Measurements from ENCODE around the gene SHE.
A peak's percentile ranks its signal among the peaks of the same experiment; 100 is the strongest.
"Not testable (repeated sequence)": the region's sequence is repeated elsewhere in the genome, so short reads cannot be mapped to it uniquely, and the experiment has no call there.

Gene SHE

GRCh38 chr1:154502066-154502743 lies at the start of gene SHE, which contains the start of gene TDRD10:
TSS of gene SHE (minus strand) at chr1:154502412. CDS start at chr1:154502026, 386 bp downstream.
TSS of gene TDRD10 (plus strand) at chr1:154502219. CDS start at chr1:154506904, 4,685 bp downstream.
- DNase-seq, result no peak

- DNase-seq, result no peak
These were observed 49.3 kb upstream of the SHE start for GRCh38 chr1:154551474-154551873.

GRCh38 chr1:154550657-154551056 lies 48.4 kb upstream of the SHE start:
- no peak for DNase-seq

DNA sequence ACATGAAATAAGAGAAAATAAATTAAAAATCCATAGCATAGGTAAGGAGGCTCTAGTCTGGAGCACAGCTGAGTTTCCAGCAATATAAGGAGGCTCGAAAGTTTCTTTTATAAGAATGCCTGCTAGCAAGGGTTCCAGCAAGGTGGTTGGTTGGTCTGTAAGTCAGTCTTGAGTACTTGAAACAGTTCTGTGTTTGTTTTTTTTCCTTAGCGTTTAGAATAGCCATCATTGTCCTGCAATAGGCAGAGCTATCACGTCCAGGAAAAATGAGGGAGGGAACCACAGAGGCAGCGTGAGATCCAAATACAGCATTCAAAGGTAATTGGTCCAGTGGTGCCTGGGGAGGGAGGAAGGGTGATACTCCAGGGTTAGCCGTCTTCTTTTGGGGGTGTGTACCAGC lies 47.9 kb upstream of the SHE start:
- no peak for DNase-seq

DNA sequence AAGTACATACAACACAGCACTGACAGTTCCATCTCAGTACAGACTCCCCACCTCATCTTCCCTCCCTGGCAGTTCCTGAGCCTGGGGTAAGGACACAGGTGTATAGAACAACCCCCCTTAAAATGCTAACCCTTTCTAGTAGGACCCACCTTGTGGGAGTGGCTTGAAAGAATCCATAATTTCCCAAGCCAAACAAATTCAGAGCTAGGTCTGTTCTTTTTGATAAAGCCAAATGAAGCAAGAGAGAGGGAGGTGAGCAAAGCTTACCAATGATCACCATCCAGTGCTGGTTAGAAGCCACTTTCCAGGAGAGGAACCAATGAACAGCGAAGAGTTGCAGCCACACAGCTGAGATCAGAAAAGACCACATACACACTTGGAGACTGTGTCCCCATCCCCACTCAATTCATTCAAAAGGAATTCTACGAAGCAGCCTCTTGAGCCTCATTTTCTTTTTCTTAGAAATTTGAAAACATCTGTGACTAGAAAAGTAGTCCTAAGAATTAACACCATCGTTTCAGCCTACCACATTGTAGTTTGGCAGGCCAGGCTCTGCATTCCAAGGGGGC lies 47.1 kb upstream of the SHE start:
- no peak for DNase-seq

DNA sequence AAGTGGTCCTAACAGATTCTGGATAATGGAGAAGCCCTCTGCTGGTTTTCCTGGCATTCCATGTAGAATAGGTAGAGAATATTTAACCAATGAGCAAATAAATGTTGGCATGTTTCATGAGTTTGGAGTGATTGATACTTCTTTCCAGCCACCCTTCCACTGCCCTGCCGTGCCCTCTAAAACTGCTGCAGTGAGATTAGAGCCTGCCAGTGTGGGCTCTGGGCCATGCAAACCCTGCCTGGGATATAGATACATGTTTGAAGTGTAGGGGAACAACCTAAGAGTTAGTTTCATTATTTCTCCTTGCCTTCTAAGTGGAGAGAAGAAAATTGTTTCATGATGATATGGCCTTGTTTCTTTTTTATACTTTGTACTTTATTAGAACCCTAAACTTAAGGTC lies 45.8 kb upstream of the SHE start:
- no peak for DNase-seq

- no peak for DNase-seq
These were observed 45.0 kb upstream of the SHE start for GRCh38 chr1:154547105-154547732.

DNA sequence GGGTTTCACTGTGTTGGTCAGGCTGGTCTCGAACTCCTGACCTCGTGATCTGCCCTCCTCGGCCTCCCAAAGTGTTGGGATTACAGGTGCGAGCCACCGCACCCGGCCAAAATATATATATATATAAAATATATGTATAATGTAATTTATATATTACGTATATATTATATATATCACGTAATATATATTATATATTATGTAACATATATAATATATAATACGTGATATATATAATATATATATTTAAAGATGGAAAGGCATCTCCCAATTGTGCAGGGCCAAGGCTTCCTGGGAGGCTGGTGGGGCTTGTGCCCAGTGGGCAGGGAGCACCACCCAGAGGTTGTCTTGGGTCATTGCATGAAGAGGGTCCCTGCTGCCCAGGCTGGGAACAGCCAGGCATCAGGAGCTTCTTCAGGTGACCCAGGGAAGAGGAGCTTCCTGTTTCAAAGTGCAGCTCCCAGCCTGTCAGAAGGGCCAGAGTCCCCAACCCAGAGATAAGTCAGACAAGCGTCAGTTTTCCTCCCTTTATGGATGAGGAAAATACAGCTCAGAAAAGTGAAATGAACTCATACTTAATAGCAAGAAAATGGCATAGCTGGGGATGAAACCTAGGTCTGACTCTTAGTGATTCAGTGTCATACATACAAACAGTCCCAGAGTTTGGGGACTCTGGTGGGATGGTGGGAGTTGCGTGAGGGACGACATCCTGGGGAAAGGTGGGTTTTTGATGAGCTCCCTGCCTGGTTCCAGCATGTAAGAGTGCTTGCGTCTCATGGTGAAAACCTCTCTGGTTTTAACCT lies 44.3 kb upstream of the SHE start:
- DNase-seq, result peak in 3 of 4 experiments; percentile 3 to 8 (median 3)

GRCh38 chr1:154541231-154541630 lies 39.0 kb upstream of the SHE start:
- DNase-seq, result no peak

- no peak for DNase-seq
These were observed 37.6 kb upstream of the SHE start for GRCh38 chr1:154539486-154540483.

DNA sequence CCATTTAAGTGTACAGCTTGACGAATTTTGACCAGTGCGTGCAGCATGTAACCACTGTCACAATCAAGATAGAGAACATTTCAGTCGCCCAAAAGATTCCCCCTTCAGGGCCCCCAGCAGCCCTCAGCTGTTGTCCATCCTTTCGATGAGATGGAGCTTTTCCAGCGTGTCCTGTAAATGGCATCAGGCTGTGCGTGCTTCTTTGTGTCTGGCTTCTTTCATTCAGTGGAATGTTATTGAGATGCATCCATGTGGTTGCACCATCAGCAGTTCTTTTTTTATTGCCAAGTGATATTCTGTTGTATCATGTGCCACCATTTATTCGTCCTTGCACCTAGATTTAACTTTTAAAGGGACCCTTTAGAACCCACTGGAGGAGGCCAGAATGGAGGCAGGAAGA lies 34.4 kb upstream of the SHE start:
- no peak for DNase-seq

DNA sequence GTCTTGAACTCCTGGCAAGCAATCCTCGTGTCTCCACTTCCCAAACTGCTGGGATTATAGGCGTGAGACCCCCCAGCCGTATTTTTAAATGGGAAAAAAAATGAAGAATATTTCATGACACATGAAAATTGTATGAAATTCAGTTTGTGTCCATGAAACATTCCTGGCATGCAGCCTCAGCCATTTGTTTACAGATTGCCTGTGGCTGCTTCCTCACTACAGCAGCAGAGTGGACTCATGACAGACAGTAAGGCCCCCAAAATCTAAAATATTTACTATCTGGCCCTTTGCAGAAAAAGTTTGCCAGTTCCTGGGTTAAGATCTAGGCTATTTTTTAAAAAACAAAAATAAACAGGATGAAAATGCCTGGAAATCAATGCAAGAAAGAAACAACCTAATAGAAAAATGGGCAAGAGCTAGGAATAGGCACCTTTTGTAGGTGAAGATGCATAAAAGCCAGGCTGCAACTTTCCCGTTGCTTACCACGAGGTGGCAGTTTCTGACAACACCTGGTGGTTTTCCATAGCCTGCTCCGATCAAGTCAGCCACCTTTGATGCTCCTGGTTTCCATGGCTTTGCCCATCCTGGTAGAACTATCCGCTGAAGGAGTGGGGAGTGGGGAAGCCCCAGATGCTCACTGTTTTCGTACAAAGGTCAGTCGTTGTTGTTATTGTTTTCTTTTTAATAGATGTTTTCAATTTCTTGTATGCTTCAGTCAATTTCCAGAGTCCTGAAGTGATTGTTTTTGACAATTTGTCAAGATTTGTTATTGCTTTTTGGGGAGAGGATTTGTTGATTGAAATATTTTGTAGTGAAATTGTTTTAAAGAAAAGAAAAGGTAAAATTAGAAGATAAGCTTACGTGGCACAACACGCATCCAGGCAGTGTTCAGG lies 32.0 kb upstream of the SHE start:
- DNase-seq, result no peak

DNA sequence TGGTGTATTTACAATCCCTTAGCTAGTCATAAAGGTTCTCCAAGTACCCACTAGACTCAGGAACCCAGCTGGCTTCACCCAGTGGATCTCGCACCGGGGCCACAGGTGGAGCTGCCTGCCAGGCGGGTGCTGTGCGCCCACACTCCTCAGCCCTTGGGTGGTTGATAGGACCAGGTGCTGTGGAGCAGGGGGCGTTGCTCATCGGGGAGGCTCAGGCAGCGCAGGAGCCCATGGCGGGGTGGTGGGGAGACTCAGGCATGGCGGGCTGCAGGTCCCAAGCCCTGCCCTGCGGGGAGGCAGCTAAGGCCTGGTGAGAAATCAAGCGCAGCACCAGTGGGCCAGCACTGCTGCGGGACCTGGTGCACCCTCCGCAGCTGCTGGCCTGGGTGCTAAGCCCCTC lies 29.7 kb upstream of the SHE start:
- DNase-seq, result not testable (repeated sequence)

- no peak for DNase-seq
These were observed 27.1 kb upstream of the SHE start for GRCh38 chr1:154529308-154529707.

GRCh38 chr1:154527192-154527591 lies 25.0 kb upstream of the SHE start:
- DNase-seq, result no peak

DNA sequence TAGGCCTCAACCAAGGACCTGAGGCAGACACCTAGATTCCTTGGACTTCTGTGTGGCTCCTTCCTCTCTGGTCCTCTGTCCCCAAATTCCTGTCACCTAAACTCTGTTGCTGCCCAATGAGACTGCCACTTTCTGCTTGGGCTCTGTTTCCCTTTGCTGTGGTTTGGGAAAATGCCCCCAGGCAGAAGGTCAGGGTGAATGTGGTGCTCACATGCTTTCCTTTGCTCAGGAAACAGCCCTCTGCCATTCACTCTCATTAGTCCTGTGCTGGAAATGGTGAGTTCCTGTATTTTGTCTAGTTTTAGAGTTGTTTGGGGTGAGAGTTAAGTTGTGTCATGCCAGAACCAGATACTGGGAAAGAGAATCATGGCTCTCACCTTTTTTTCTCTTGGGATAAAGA lies 22.7 kb upstream of the SHE start:
- DNase-seq, result no peak

DNA sequence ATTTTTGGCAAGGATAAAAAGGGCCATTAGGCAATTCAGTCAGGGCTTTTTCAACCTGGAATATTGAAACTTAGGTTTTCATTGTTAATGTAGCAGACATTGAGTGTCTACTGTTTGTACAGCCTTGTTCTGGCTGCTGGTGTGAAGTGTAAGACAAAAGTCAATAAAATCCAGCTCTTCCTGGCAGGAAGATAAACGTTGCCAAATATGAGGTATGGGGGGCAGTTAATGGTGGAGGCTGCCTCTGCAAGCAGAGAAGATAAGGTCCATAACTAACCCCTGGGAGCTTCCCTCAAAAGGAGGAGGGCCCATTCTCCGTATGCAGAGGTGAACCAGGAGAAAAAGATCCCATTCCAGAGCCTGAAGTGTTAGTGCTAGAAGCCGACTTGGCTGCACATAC lies 19.5 kb upstream of the SHE start:
- no peak for DNase-seq

- DNase-seq, result no peak
These were observed 18.1 kb upstream of the SHE start for GRCh38 chr1:154520333-154520732.

DNA sequence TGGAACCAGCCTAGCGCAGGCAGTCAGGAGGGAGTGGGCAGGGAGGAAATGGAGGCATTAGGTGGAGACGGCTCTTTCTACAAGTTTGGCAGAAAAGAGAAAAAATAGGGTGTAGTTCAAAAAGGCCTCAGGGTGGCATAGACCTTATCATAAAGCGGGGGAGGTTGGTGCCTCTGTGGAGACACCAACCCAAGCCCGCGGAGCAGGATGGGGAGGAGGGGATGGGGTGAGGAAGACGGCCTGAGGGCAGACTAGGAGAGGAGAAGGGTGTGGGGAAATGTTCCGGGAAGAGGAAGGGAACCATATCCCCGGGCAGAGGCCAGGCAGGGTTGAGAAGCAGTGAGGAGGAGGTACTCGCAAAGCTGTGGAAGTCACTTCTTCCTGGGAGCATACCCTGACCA lies 17.4 kb upstream of the SHE start:
- no peak for DNase-seq

GRCh38 chr1:154517661-154518060 lies 15.4 kb upstream of the SHE start:
- no peak for DNase-seq

- DNase-seq, result no peak
These were observed 11.9 kb upstream of the SHE start for GRCh38 chr1:154514066-154514553.

Data from activated CD4-positive, CD25-positive, alpha-beta regulatory T cell (primary cell).